Right hindlimb (tissue), 1 donor: ENCODE results near the gene MED13L.

Source experiments
- DNase-seq: peaks from one replicate; pipeline ENCODE4 v3.0.0-alpha.2; 2018

The MED13L gene

DNA sequence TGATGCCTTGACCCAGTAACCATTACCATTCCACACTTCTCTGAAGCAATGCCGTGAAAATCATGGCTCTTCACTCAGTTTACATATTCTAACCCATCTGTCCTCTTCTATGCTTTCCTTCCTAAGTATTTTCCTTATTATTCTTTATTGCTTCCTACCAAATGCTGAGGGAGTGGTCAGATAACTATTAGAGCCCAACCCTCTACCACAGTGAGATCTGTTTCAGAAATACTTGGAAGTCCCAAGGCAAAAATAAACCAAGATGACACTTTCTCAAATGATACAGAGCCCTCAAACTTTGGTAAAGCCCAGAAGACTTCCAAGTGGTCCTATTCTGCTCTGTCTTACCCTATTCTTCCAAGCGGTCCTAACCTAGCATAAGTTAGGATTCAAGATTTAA is 68.0 kb downstream of the MED13L start:
- DNase-seq = no peak

DNA sequence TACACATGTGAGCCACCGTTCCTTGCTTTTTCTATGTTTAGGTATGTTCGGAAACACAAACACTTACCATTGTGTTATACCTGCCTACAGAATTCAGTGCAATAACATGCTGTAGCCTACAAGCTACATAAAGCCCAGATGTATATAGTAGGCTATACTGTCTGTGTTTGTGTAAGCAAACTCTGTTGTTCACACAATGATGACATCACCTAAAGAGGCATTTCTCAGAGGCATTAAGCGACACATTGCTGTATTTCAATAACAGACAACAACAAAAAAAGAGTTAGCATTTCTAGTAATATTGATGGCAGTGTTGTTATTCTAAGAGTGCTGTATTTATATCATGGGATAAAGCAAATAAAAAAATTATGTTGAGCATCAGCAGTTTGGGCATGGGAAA is 70.2 kb downstream of the MED13L start:
- no peak for DNase-seq

DNA sequence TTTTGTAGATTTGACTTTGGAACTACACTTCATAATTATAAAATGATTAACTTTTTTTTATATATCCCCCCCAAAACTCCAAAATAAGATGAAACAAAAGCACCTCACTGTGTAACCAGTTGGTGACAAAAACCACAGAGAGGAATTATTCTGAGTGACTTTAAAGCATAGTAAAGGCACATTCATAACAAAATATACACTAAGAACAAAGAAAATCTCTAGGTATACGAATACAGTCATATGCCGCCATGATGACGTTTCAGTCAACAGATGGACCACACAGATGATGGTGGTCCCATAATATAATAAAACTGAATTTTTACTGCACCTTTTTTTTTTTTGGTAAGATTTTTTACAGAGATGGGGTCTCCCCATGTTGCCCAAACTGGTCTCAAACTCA is 70.7 kb downstream of the MED13L start:
- DNase-seq = no peak

DNA sequence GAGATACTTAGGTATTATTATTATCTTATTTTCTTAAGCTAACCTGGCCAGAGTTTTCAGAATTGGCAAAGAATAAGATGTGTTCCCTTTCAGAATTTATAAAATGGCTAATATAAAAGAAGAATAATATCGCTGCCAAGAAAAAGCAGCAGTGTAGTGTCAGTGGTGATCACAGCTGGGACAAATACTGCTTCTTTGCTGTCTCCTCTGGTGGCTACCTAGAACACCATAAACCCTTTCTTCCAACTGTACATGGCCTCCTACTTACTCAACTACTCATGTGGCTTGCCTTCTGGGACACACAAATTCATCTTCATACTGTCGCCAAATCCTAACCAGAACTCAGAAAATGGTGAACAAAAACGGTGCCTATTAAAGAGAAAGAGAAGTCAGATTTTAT is 72.7 kb downstream of the MED13L start:
- no peak for DNase-seq

DNA sequence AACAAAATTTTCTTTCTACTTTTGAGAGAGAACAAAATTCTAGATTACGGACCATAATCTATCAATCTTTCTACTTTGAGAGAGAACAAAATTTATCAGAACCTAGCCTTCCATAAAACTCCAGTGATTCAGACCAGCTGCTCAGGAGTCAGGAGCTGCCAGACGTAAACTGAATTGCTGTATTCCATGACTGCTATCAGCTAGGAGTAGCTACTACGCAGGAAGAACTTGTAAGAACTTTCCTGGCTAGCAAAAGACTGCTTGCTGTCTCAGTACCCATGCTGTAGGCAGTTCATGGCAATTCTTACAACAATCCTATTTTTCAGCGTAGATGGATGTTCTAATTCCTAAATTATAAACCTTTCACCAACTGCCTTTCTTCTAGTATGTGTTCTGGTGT is 73.3 kb downstream of the MED13L start:
- no peak for DNase-seq

DNA sequence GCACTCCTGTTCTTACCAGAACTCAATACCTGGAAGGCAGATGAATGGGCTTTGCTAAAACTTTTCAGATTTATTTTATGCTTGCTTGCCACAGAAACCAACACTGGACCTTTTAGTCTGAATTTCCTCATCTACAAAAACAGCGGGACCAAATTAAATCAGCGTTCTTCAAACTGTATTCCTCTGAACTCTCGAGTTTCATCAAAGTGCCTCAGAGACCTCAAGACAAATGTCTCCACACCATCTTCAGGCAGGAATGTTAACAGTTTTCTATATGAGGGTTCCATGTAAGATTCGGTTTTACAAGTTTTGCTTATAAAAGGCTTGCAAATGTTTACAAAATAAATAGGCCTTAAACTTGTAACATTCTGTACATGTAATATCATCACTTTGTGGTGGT is 74.6 kb downstream of the MED13L start:
- DNase-seq = no peak

DNA sequence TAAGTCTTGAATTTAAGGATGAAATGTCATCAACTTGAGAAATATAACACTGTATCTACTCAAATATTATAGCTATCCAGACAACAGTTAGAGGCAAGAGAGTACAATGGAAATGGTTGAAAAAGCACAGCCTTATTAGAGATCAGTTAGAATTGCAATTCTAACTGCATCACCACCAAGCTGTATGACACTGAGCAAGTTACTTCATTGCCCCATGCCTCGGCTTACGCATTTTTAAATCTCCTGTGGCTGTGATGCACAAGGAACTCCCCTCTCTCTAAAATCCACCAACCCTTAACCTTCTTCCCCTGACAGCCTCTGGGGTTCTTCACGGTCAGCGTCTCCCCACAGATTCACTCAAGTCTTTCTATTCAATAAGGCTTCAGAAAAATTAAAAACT is 75.1 kb downstream of the MED13L start:
- DNase-seq = no peak

DNA sequence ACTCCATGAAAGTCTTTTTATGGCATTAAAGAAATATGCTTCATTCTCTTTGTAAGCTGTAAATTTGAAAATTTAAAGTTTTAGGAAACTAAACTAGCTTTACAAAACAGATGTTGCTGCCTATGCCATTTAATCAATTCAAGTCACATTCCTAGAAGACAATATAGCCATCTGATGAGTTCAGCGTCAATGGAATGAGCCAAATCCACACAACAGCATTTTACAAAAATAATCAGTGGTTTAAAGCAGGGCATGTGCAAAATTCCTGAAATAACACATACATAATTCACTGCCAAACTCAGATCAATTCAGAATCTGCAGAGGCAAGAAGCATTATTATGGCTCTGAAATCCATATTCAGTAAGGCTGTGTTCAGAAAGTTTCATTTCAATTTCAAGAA is 75.6 kb downstream of the MED13L start:
- DNase-seq = no peak

DNA sequence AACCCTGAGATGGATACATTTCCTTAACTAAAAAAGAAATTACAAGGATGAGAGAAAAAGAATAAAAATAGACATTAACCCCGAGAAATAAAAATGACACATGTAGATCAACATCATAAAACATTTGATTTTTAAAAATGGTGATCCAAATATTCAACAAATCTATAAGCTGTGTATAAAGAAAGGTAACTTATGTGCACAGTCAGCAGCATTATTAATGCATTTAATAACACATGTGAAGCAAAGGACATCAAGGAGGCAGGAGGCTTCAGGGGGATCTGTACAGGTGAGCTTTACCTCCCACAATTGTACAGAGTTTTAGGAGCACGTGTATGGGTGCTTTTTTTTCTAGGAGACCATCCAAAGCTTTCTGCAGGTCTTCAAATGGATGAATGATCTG is 76.1 kb downstream of the MED13L start:
- no peak for DNase-seq

DNA sequence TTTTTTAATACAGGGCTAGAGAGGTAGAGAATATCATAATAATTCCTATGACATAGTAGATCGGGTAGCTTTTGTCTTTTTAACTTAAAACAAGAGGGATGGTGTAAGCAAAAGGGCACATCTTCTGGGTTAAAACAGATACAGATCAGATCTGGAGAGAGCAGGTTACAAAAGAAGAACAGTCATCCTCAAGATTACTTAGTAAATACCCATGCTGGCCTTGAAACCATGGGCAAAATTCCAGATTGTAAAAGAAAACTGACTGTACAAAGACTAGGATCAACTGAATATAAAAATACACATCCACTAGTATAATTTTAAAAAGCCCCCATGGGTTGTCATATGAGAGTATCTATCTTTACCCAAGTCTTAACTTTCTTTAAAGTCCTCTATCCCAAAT is 76.7 kb downstream of the MED13L start:
- no peak for DNase-seq

DNA sequence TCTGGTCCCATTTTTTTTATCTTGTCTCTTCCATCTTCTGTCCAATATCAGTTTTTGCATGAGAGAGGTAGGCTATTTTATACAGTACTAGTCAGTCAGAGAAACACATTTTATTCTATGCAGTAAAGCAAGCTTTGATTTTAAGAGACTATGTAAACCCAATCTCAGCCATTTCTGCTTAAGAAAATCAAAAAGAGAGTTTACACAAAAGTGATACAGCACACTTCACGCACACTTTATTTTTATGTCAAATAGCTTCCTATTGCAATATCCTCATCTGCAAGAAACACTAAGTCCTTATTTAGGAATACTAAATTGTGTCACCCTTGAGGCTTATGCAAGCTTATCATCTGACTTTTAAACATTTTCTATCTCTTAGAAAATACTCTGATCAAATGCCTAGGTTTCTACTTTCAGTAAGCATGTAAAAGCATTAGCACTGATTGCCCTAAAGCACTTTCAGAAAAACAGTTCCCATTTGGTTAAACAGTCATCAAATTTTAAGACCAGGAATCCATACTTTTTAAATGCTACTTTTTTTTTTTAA is 78.3 kb downstream of the MED13L start:
- DNase-seq = no peak

DNA sequence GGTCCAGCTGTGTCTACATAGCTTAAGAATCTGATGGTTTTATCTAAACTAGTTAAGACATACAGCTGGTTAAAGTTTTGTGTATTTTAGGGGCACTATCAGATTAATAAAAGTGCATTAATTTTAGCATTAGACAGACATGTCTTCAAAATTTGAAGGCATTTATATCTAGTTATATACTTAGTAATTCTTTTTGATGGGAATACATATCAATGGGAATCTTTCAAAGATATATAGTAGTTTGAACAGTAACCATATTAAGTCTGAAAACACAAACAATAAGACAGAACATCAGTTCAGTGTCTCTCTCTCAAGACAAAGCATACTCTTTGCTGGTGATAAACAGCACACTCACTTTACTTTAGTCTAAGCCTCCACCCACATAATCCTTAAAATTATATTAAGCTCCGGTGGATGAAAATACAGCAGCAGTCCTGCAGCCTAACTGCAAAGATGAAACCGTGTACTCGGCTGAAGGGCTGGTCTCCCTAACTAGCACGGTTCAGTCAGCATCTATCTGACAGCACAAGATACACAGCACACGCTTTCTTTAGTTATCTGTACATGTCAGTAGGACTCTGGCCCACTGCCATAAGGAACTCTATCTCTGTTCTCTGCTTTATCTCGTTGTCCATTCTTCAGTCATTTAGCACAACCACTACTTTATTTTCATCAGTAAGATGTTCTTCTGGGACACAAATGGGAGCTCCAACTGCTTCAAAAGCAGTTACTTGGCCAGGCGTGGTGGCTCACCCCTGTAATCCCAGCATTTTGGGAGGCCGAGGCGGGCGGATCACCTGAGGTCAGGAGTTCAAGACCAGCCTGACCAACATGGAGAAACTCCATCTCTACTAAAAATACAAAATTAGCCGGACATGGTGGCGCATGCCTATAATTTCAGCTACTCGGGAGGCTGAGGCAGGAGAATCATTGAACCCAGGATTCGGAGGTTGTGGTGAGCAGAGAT is 80.5 kb downstream of the MED13L start:
- DNase-seq = no peak

DNA sequence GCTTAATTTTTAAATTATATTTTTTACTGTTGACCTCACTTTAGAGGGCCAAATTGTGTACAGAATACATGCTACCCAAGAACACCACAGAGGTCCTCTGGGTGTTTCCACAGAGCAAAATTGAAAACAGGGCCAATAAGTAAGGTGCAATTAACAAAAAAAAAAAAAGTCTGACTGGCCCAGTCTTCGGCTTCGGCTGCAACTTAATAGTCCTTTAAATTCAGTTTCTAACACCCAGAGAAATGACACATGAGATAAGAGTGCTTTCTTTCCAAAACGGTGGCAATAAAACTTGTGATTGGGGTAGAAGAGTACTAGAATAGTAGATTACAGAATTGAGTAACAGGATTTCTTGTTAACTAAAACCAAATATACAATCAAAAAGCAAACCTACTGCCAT is 81.3 kb downstream of the MED13L start:
- DNase-seq = no peak

DNA sequence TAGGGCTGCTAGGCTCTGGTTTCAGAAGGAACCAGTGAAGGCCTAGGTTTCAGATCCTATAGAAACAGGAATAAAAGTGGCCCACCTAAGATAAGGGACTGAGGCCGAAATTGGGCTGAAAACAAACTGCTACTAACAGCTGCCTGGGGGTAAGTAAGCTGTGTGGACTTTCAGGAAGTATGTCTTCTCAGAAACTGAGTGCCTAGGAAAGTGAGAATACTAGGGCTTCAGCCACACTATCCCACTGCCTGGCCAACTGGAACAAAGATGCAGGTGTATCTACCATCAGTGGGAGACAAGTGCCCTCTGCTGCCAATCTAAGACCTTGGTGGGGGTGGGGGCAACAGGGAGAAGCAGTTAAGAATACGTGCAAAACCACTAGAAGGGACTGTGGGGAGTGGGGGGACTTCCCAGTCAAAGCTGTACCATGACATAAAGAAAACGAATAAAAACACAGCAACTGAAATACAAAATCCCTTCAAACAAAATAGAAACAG is 82.5 kb downstream of the MED13L start:
- no peak for DNase-seq

DNA sequence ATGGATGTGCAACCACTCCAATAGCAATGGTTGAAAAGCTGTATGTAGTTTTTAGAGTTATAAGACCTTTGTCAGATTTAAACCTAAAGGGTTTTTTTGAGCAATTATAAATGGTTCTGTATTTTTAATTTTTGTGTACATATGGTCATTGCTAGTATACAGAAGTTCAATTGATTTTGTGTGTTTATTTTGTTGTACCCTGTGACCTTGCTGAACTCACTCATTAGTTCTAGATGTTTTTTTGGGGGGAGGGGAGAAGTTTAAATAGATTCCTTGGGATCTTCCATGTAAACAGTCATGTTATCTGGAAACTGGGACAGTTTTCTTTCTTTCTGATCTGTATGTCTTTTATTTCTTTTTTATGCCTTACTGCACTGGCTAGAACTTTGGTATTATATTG is 87.8 kb downstream of the MED13L start:
- no peak for DNase-seq

DNA sequence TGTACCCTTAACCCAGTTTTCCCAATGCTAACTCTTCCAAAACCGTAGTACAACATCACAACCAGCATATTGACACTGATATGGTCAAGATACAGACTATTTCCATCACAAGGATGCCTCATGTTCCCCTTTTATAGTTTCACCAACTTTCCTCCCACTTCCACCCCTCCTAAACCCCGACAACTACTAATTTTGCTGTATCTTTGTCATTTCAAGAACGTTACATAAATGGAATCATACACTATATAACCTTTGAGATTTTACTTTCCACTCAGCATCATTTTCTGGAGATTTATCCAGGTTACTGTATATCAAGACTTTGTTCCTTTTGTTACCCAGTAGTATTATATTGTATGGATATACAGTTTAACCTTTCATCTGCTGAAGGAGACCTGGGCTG is 88.9 kb downstream of the MED13L start:
- no peak for DNase-seq

DNA sequence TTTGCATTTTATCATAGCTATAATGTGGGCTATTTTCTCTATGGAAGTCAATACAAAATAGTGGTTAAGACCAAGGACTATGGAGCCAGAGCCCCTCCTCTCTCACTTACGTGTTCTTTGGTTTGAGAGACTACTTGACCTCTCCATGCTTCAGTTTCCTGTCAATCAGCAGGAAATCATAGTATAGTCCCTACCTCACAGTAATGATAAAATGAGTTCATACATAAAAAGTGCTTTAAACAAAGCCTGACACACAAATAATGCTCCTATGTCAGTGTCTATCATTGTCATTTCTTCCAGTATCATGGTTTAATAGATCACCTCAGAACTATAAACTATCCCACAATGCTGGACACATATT is 90.4 kb downstream of the MED13L start:
- no peak for DNase-seq

DNA sequence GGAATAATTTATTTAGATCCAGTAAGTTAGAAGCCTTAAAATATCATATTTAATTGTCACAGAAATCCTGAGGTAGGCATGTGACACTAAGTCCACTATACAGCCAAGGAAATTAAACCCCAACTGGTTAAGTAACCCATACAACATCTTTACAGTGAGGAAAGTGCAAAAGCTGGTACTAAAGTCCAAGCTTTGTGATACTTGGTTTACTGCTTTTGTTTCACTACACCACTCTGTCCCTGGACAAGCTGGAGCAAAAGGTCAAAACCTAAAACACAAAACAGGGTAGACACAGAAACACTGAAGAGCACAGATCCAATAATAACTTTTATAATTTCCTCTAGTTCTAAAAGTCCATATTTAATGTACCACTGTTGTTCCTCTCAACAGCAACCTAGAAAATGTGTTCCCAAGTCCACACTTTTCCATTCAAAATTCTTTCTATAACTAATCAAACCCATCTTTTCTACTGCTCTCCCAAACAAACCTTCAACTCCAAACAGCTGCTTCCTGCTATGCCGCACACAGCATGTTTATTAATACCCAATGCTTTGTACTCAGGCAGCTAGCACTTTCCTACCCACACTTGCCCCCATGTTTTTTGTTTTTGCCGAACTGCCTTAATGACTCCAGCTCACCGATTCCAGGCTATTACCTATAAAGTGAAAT is 90.9 kb downstream of the MED13L start:
- DNase-seq = no peak

DNA sequence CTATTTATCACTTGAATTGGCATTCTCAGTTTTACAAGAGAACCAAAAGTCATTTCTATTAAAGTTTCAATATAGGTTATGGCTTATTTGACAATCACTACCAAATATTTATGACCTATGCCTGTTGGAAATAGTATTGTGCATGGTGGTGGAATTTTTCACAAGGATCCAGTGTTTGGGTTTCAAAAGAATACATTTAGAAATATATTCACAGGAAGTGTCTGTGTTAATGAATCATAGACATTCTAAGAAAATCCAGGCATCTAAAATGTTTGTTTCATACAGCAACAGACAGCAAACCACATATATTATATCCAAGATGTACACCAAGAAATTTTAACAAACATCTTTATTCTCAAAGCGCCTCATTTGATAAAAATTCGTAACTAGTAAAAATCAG is 92.7 kb downstream of the MED13L start:
- no peak for DNase-seq

DNA sequence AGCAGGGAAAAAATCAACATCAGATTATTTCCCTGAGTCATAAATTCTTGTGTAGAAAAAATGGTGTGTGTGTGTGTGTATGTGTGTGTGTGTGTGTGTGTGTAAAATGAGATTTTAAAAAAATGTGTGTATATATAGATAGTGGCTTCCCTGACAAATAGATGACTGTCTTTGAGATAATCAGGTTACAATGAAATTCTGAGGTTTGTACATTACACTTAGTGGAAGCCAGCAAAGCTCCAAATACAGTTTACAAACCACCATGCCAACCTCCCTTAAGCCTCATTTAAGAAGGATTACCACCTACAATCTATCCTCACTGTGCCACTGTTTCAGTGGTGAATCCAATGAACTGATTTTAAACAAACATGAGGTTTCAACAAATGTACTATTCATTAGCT is 93.8 kb downstream of the MED13L start:
- DNase-seq = no peak

DNA sequence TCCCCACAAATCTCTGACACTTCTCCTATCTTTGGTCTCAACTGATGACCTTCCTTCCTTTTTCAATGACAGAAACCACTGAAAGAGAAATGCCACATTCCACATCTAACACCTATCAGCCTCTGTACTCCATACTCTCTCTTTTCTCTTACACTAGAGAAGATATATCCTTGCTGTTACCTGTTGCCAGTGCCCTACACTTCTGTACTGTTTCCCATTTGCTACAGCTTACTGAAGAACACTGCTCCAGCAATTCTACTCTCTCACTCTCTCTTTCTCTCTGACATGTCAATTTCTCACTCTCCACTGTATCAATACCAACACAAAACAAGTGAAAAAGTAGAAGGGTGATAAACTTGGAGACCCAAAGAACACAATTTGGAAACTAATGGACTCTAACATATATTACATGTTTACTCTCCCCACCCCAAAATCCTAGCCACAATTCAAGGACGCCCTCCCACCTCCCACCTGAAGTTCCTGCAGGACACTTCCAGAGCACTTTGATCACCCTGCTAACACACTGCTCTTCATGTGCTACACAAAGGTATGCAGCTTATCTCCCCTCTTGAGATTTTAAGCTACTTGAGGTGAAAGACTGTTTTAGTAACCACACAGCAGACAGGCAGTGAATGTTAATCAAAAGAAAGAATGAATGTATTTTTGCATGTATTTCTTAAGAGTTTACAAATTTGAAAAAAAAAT is 95.0 kb downstream of the MED13L start:
- DNase-seq = no peak

DNA sequence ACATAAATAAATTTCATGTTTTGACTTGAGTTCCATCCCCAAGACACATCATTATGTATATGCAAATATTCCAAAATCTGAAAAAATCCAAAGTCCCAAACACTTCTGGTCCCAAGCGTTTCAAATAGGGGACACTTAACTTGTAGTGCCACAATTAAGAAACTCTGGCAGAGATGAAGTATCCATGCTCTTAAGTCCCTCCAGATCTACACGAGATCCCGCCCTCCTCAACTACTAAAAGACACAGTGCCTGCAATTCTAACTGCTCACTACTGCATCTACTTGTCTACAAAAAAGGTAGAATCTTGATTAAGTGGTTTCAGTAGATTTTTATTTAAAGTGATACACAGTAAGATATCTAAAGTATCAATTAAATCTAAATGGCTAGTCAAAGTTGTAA is 97.0 kb downstream of the MED13L start:
- DNase-seq = no peak

DNA sequence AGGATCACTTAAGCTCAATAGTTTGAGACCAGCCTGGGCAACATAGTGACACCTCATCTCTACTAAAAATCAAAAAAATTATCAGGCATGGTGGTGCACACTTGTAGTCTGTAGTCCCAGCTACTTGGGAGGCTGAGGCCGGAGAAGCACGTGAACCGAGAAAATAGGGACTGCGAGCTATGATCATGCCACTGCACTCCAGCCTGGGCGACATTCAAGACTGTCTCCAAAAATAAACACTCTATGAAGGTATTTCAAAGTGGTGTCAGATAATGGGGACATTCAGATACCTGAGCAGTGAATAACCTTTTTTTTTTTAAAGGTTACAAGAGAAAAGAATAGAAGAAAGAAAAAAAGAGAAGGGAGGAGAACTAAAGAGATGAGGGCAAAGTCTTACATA is 98.1 kb downstream of the MED13L start:
- no peak for DNase-seq
